Measurements from ENCODE around the gene BNIP3.

The BNIP3 gene

DNA sequence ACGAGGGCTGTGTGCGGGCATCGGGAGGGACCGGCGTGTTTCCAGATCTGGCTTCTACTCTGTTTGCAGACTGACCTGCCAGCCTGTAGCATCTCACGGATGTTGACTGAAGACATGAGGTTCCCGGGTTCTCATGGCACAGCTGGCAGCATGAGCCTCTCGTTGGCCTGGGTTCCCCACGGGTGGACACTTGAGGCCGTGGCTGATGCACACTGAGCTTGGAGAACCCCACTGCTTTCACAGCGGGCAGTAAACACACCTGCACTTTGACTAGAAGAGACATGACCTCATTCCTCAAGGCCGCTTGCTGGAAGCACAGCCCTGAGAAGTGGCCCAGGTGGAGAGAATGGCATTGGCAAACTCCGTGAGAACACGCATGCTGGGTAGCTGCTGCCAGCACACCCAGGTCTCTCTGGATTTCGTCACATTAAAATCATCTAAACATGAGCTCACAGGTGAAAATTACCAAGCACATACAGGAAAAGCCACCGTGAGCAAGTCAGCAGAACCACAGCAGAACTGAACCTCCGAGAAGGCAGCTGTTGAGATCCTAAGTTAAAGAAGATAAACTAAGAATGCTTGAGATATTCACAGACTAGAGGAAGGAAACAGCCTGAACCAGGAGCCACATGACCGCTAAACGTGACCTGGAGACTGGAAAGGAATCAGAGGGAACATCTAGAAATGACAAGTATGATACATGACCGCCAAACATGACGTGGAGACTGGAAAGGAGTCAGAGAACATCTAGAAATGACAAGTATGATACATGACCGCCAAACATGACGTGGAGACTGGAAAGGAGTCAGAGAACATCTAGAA, 32.5 kb downstream of the BNIP3 start:
- no peak for DNase-seq

GRCh38 chr10:131948501-131948900, 33.2 kb downstream of the BNIP3 start:
- DNase-seq, result no peak

DNA sequence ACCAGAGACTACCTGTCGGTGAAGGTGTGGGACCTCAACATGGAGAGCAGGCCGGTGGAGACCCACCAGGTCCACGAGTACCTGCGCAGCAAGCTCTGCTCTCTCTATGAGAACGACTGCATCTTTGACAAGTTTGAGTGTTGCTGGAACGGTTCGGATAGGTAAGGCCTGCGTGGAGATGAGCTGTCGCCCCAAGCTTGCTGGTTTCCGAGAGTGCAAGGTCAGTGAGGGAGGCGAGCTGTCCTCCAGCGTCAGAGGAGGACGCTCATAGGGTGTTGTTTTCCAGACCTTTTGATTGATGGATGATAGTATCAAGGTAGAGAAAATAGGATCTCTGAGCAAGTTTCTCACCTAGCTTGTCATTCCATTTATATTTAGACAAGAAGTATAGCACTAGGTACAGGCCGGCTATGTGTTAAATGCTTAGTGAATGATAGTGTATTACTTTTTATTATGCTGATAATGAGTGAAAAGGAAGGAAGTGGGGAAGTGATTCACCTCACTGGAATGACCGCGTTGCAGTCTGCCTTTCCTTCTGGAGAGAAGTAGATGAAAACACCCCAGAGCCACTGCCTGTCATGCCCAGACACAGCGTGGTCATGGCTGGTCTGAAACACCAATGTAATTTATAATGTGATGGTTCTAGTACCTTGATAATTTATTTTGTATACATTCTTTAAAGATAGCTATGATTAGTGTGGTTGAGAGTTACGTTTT, 33.9 kb downstream of the BNIP3 start:
- DNase-seq, result peak; percentile 70

GRCh38 chr10:131946880-131947279, 34.8 kb downstream of the BNIP3 start:
- no peak for DNase-seq

DNA sequence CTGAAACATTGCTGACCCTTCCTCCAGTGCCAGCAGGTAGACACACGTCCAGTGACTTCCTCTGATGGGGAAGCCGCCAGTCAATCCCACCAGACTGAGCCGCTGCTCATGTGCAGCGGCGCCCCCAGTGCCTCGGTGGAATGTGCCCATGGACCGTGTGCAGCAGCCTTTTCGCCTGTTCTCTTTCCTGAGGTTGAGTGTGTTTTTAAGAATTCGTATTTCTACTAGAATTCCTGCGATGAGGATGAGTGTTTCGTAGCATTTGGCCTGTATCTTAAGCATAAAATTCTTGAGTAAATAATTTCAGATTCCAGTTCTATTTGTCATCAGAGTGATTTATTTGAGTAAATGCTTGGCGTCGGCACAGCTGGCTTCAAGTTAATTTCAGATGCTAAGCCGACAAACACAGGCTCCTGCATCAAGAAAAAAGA, 35.4 kb downstream of the BNIP3 start:
- peak; percentile 62 for DNase-seq

DNA sequence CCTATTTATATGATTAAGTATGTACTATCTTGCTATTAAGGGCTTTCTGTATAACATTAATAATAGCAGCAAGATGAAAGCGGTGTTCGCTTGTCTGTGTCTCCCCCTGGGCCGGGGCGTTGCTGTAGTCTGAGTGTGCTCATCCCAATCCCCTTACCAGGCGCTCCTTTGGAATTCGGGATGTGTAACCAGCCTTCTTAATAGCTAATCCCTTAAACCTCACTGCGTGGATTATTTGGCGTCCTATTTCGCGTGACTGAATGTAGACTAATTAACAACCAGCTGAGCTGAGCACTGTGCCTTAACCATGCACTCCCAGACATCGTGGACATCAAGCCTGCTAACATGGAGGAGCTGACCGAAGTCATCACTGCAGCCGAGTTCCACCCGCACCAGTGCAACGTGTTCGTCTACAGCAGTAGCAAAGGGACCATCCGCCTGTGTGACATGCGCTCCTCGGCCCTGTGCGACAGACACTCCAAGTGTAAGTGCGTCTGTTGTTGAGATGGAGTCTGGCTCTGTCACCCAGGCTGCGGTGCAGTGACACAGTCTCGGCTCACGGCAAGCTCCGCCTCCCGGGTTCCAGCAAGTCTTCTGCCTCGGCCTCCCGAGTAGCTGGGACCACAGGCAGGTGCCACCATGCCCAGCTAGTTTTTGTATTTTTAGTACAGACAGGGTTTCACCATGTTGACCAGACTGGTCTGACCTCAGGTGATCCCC, 36.6 kb downstream of the BNIP3 start:
- no peak for DNase-seq

DNA sequence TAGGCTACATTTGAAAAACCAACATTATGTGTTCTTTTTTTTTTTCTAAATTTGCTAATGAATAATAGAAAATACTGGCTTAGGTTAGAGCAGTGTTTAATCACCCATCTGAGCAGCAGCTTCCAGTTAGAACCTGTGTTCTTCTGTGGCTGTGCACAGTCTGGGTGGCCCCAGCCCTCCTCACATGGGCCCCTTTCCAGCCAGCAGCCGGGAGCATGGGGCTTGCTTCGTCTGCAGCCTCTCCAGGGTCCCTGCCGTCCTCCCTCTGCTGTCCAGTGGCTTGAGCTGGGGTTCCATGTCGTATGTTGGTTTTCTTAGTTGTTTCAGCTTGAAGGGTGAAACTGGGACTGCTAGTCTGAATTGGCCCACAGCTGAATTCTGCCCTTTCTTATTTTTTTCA, 37.3 kb downstream of the BNIP3 start:
- DNase-seq, result no peak

GRCh38 chr10:131943021-131943814, 38.5 kb downstream of the BNIP3 start:
- DNase-seq, result peak; percentile 59

DNA sequence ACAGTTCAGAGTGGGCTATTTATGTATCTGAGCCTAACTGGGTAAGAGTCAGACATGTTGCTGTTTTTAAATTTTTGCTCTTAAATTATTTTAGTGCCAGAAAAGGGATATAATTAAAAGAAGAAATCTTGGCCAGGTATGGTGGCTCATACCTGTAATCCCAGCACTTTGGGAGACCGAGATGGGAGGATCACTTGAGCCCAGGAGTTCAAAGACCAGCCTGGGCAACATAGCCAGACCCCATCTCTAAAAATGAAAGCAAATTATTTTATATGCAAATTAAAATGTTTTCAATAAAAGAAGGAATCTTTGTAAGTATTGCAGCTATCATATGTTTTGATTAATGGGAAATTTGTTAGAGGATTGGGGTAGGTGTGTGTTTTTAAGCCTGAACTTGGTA, 39.3 kb downstream of the BNIP3 start:
- no peak for DNase-seq

- DNase-seq, result no peak
These were observed 43.0 kb downstream of the BNIP3 start for GRCh38 chr10:131938681-131939080.

DNA sequence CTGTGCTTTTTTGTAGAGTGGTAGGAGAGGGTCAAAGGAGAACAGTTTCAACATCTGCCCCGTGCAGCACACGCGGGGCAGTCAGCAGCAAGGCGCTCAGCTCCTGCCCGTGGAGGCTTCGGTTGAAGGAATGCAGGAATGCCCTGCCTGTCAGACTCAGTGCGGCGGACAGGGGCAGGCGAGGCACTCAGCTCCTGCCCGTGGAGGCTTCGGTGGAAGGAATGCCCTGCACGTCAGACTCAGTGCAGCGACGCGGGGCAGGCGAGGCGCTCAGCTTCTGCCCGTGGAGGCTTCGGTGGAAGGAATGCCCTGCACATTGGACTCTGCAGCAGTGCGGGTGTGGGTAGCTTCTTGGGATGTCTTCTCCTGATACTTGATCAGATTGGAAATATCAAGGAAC, 43.9 kb downstream of the BNIP3 start:
- DNase-seq, result no peak

DNA sequence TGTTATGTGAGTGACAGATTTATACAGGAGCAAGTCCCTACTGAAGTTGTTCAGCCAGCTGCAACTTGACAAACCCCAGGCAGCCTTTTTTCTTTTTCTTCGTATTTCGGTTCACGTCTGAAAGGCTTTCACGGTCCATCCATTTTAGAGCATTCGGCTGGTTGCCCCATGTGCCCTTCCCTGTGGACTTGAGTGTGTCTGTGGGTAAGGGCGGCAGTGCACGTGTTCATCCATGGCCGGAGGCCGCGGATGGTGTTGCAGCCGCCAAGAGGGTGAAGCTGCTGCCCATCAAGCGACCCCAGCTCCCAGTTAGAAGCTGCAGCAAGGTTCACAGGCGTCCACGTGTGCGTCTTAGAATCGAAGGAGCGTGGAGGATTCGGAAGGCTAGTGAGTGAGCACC, 45.0 kb downstream of the BNIP3 start:
- DNase-seq, result no peak

GRCh38 chr10:131936294-131936693, 45.4 kb downstream of the BNIP3 start:
- DNase-seq, result no peak

- no peak for DNase-seq
These were observed 46.5 kb downstream of the BNIP3 start for GRCh38 chr10:131935260-131935659.

- no peak for DNase-seq
These were observed 47.0 kb downstream of the BNIP3 start for GRCh38 chr10:131934769-131935168.

DNA sequence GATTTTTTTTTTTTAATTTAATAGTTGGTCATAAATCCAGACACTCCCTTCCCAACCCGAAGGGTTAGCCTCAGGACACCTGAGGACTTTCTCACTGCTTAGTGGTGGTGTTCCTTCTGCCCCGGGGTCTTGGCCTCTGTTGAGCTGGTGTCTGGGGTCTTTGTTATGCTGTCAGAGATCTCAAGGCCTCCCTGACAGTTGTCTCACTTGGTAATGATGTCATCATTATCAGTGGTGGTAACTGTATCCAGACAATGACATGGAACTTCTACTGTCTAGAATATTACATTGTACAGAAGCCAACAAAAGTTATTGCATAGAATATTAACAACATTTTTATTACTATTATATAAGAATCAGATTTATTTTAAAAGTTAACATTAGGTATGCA, 48.0 kb downstream of the BNIP3 start:
- no peak for DNase-seq

DNA sequence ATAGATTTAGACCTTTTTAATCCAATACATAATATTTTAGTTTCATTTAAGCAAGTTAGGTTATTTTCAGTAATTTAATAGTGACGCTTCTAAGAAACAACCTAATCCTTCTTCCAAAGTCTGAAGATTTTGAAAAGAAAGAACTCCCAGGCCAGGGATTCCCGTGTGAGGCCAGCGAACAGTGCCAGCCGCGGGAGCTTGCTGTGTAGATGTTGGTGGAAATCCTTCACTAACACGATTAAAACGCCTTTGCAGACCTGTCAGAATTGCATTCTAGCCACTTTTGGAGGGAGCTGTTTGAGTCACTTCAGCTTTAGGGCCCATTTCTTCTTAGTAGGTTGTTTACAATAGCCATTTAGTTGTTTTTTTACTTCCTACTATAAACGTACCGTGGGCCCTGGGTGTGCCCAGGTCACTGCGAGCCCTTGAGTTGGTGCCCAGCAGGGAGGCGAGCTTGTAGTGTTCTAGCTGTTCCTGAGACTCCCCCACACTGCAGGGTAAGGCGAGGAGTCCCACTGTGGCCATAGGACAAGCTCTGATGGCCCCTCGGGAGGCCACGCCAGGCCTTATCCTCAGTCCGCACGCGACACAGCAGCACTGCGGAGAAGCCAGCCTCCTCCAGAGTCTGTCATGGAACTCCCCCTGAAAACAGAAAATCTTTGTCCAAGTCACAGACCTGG, 48.6 kb downstream of the BNIP3 start:
- DNase-seq, result no peak

DNA sequence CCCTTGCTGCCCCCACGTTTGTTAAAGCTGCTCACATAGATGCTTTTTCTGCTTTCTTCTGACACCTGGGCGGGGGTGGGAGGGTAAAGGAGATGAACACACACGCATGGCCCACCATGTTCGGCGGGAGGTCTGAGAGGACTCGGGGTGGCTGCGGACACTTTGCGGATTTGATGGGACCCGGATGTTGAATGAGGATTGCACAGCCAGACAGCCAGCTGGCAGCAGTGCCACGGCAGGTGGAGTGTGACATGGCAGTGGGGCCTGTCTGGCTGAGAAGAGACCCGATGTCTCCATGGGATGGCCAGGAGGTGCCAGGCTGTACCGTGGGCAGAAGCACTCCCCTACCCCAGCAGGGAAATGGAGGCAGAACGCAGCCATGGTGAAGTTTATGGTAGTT, 49.7 kb downstream of the BNIP3 start:
- DNase-seq, result no peak

- DNase-seq, result no peak
These were observed 51.0 kb downstream of the BNIP3 start for GRCh38 chr10:131930586-131931330.

GRCh38 chr10:131930150-131930549, 51.6 kb downstream of the BNIP3 start:
- no peak for DNase-seq

- DNase-seq, result no peak
These were observed 52.4 kb downstream of the BNIP3 start for GRCh38 chr10:131929122-131929845.

All from 8988T (cell line).